Measurements from ENCODE around the gene CAMLG.
"Not testable (repeated sequence)": the region's sequence is repeated elsewhere in the genome, so short reads cannot be mapped to it uniquely, and the experiment has no call there.

Gene CAMLG

DNA sequence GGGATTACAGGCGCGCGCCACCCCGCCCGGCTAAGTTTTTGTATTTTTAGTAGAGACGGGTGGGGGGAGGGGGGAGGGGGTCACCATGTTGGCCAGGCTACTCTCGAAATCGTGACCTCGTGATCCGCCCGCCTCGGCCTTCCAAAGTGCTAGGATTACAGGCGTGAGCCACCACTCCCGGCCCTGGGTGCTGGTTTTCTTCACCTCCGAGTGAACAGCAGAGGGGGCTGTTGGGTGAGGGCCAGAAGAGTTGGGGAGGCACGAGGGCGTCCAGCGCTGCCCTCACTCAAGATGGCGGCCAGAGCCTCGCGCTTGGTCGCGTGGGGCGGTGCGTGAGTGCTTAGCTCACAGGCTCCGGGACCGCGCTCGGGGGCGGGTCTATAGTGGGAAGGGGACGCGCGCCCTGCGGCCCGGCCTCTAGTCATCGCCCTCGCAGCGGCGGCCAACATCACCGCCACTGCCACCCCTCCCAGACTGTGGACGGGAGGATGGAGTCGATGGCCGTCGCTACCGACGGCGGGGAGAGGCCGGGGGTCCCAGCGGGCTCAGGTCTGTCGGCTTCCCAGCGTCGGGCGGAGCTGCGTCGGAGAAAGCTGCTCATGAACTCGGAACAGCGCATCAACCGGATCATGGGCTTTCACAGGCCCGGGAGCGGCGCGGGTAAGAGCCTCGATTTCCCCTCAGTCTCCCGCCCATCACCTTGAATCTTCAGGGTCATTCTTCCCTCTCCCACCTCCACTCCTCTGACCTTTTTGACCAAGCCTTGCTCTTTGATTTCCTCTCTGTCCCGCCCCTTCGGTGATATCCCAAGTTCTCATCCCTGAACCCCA is at the start of gene CAMLG:
TSS of gene CAMLG (plus strand) at position 416 of the 830 bp plus-strand sequence. CDS start at position 489, 73 bp downstream.
- Mint-ChIP-seq H3K27me3 (no peaks in the 10 kb centered on the region), H3K4me3 (peak within 1 kb of the TSS; percentile 100), H3K27ac (ENCODE audit: low read depth) (peak within 1 kb of the TSS; percentile 97), H3K4me1 (peaks cover 24% of the 10 kb centered on the region), H3K36me3 (ENCODE audit: insufficient read depth) (peaks cover 9% of the 10 kb centered on the region), H3K9me3 (no peaks in the 10 kb centered on the region)
- DNase-seq (ENCODE audit: low spot score in 2 of 2), result peak; percentile 94 to 95
- ATAC-seq (replicated peaks; ENCODE audit: extremely low read depth, poor library complexity, severe bottlenecking), result peak; percentile 99

DNA sequence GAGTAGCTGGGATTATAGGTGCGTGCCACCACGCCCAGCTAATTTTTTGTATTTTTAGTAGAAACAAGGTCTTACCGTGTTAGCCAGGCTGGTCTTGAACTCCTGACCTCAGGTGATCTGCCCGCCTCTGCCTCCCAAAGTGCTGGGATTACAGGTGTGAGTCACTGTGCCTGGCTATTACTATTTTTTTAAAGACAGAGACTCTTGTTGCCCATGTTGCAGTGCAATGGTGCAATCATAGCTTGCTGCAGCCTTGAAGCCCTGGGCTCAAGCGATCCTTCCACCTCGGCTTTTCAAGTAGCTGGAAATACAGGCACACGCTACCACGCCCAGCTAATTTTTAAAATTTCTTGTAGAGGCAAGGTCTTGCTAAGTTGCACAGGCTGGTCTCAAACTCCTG is 48.2 kb upstream of the CAMLG start:
- not testable (repeated sequence) for H3K9me3 Mint-ChIP-seq; H3K4me1 Mint-ChIP-seq; H3K27me3 Mint-ChIP-seq; H3K27ac Mint-ChIP-seq (ENCODE audit: low read depth); ATAC-seq (replicated peaks; ENCODE audit: extremely low read depth, poor library complexity, severe bottlenecking); DNase-seq (ENCODE audit: low spot score in 2 of 2); H3K4me3 Mint-ChIP-seq
- peaks cover 51% of the 10 kb centered on the region for H3K36me3 Mint-ChIP-seq (ENCODE audit: insufficient read depth)

DNA sequence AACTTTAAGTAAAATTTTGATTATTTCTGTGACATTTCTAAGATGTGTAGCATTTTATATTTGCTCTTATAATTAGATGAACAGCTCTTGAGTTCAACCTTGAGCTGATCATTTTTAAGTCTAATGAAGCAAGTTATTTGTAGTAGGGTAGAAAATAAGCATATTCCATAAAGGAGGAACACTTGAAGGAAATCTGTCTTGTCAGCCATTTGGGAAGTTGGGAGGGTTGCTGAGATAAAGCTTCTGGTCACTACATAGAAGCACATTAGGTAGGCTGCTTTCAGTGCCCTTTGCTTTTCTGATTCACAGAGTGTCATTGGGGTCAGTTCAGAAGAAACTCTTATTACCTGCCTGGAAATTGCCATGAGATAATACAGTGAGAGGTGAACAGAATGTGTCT is 45.6 kb upstream of the CAMLG start:
- Mint-ChIP-seq H3K9me3 (no peaks in the 10 kb centered on the region), H3K4me1 (no peaks in the 10 kb centered on the region), H3K36me3 (ENCODE audit: insufficient read depth) (peaks cover 42% of the 10 kb centered on the region), H3K27me3 (no peaks in the 10 kb centered on the region), H3K27ac (ENCODE audit: low read depth) (no peak overlapping the region), H3K4me3 (no peak overlapping the region)
- no peak for ATAC-seq (replicated peaks; ENCODE audit: extremely low read depth, poor library complexity, severe bottlenecking)
- DNase-seq (ENCODE audit: low spot score in 2 of 2), result no peak

DNA sequence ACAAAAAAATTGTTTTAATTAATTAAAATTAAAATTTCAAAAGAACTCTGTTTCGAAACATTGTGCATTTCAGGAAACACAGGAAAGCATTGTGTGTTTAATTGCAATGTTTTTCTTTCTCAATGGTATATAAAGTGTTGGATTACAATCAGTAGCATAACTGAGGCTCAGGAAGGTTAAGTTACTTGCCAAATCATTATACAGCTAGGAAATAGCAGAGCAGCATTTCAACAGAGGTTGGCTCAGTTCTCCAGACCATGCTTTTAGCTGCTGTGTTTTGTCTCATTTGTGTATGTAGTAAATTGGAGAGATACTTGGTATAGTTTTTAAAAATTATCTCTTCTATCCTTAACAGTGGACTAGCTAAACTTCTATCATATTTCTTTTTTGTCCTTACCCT is 30.0 kb upstream of the CAMLG start:
- no peak for DNase-seq (ENCODE audit: low spot score in 2 of 2)
- Mint-ChIP-seq H3K4me3 (no peak overlapping the region), H3K27ac (ENCODE audit: low read depth) (no peak overlapping the region), H3K36me3 (ENCODE audit: insufficient read depth) (peaks cover 57% of the 10 kb centered on the region), H3K9me3 (no peaks in the 10 kb centered on the region), H3K4me1 (no peaks in the 10 kb centered on the region), H3K27me3 (no peaks in the 10 kb centered on the region)
- ATAC-seq (replicated peaks; ENCODE audit: extremely low read depth, poor library complexity, severe bottlenecking), result no peak

DNA sequence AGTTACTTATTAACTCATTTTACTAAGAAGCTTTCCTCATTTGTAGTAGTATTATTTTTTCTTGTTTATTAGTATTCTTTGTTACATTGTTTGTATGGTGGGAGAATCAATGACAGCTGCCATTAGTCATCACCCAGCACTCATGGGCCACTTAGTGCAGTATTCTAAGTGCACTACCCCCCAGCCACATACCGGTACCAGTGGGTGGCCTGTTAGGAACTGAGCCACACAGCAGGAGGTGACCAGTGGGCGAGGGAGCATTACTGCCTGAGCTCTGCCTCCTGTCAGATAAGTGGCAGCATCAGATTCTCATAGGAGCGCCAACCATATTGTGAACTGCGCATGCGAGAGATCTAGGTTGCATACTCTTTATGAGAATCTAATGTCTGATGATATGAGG is 24.2 kb upstream of the CAMLG start:
- Mint-ChIP-seq H3K27me3 (no peaks in the 10 kb centered on the region), H3K9me3 (no peaks in the 10 kb centered on the region), H3K27ac (ENCODE audit: low read depth) (no peak overlapping the region), H3K4me3 (no peak overlapping the region), H3K4me1 (no peaks in the 10 kb centered on the region), H3K36me3 (ENCODE audit: insufficient read depth) (peaks cover 47% of the 10 kb centered on the region)
- no peak for DNase-seq (ENCODE audit: low spot score in 2 of 2)
- no peak for ATAC-seq (replicated peaks; ENCODE audit: extremely low read depth, poor library complexity, severe bottlenecking)

DNA sequence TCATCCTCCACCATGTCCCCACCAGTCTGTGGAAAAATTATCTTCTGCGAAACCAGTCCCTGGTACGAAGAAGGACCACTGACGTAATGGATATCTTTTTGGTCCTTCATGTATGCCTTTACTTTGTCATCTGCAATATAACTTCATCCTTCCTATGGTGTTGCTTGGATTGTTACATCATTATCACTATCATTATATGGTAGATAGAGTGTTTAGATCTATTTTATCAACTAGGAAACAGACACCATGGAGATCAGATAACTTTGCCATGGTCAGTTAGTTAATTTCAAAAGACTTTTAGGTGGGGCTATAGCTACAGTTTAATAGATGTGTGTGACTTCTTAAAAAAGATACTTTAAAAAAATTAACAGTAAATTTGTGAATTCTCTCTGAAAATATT is 23.8 kb upstream of the CAMLG start:
- no peak for ATAC-seq (replicated peaks; ENCODE audit: extremely low read depth, poor library complexity, severe bottlenecking)
- no peak overlapping the region for H3K4me3 Mint-ChIP-seq
- H3K27ac Mint-ChIP-seq (ENCODE audit: low read depth), result no peak overlapping the region

DNA sequence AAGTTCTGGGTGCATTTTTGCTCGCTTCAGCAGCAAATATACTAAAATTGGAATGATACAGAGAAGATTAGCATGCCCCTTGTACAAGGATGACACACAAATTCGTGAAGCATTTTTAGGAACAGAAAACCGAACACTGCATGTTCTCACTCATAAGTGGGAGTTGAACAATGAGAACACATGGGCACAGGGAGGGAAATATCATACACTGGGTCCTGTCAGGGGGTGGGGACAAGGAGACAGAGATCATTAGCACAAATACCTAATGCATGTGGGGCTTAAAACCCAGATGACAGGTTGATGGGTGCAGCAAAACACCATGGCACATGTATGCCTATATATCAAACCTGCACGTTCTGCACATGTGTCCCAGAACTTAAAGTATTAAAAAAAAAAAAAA is 22.9 kb upstream of the CAMLG start:
- DNase-seq (ENCODE audit: low spot score in 2 of 2); H3K27ac Mint-ChIP-seq (ENCODE audit: low read depth); ATAC-seq (replicated peaks; ENCODE audit: extremely low read depth, poor library complexity, severe bottlenecking); H3K4me3 Mint-ChIP-seq; H3K27me3 Mint-ChIP-seq; H3K4me1 Mint-ChIP-seq; H3K9me3 Mint-ChIP-seq: not testable (repeated sequence)
- peaks cover 40% of the 10 kb centered on the region for H3K36me3 Mint-ChIP-seq (ENCODE audit: insufficient read depth)

More for the DNA sequence above, 23.8 kb upstream of the CAMLG start:
- no peaks in the 10 kb centered on the region for H3K9me3 Mint-ChIP-seq
- no peaks in the 10 kb centered on the region for H3K4me1 Mint-ChIP-seq
- H3K27me3 Mint-ChIP-seq, result no peaks in the 10 kb centered on the region
- H3K36me3 Mint-ChIP-seq (ENCODE audit: insufficient read depth), result peaks cover 45% of the 10 kb centered on the region
- DNase-seq (ENCODE audit: low spot score in 2 of 2), result no peak

DNA sequence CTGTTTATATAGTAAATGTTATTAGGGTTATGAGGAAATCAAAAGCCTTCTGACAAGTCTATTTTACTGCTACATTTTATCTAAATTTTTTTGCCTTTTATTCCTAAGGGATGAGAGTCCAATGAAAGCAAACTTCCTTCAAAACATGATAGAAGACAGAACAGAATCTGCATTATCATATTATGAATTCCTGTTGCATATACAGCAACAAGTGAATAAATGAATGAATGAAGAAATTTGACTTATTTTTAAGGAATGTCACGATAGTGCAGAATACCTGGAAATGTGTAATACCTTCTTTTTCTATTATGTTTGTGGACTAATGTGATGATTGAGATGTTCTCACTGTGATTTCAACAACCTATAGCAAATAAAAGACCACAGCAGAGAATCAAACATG is 13.5 kb upstream of the CAMLG start:
- Mint-ChIP-seq H3K36me3 (ENCODE audit: insufficient read depth) (peaks cover 21% of the 10 kb centered on the region), H3K27me3 (no peaks in the 10 kb centered on the region), H3K4me1 (no peaks in the 10 kb centered on the region), H3K9me3 (no peaks in the 10 kb centered on the region), H3K27ac (ENCODE audit: low read depth) (no peak overlapping the region), H3K4me3 (no peak overlapping the region)
- ATAC-seq (replicated peaks; ENCODE audit: extremely low read depth, poor library complexity, severe bottlenecking) (no peak), DNase-seq (ENCODE audit: low spot score in 2 of 2) (no peak)

DNA sequence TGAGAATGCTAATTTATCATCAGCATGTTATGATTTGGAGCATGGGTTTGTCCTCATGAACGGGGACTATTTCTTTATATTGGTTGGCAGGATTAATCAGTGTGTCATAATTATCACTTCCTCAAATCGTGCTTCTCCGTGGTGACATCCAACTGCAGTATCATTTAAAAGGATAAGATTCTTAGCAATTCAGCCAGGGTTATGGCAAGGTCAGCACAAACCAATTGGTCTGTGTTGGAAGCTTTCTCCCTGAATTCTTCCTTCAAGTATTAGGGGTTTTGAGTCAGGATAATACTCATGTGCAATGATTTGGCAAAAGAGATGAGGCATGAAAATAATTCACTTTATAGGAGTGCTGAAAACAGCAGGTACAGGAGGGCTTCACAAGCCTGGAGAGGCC is 5.5 kb upstream of the CAMLG start:
- Mint-ChIP-seq H3K27ac (ENCODE audit: low read depth) (no peak overlapping the region), H3K27me3 (no peaks in the 10 kb centered on the region), H3K9me3 (no peaks in the 10 kb centered on the region), H3K36me3 (ENCODE audit: insufficient read depth) (no peaks in the 10 kb centered on the region), H3K4me3 (no peak overlapping the region), H3K4me1 (no peaks in the 10 kb centered on the region)
- DNase-seq (ENCODE audit: low spot score in 2 of 2) (no peak), ATAC-seq (replicated peaks; ENCODE audit: extremely low read depth, poor library complexity, severe bottlenecking) (no peak)

DNA sequence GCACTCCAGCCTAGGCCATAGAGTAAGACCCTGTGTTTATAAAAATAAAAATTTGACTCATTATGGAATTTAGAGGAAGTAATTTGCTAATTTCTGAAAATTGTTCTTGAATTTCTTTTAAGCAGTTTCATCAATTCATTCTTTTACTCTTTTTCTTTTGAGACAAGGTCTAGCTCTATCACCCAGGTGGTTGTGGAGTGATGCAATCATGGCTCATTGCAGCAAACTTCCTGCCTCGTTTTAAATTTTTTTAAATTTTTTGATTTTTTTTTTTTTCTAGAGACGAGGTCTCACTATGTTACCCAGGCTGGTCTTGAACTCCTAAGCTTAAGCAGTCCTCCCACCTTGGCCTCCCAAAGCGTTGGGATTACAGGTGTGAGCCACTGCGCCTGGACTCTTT is 3.1 kb upstream of the CAMLG start:
- peaks cover 15% of the 10 kb centered on the region for H3K4me1 Mint-ChIP-seq
- peaks cover 9% of the 10 kb centered on the region for H3K36me3 Mint-ChIP-seq (ENCODE audit: insufficient read depth)
- DNase-seq (ENCODE audit: low spot score in 2 of 2) (no peak), ATAC-seq (replicated peaks; ENCODE audit: extremely low read depth, poor library complexity, severe bottlenecking) (no peak)
- no peak overlapping the region for H3K4me3 Mint-ChIP-seq
- H3K27me3 Mint-ChIP-seq, result no peaks in the 10 kb centered on the region
- H3K9me3 Mint-ChIP-seq, result no peaks in the 10 kb centered on the region
- no peak overlapping the region for H3K27ac Mint-ChIP-seq (ENCODE audit: low read depth)

DNA sequence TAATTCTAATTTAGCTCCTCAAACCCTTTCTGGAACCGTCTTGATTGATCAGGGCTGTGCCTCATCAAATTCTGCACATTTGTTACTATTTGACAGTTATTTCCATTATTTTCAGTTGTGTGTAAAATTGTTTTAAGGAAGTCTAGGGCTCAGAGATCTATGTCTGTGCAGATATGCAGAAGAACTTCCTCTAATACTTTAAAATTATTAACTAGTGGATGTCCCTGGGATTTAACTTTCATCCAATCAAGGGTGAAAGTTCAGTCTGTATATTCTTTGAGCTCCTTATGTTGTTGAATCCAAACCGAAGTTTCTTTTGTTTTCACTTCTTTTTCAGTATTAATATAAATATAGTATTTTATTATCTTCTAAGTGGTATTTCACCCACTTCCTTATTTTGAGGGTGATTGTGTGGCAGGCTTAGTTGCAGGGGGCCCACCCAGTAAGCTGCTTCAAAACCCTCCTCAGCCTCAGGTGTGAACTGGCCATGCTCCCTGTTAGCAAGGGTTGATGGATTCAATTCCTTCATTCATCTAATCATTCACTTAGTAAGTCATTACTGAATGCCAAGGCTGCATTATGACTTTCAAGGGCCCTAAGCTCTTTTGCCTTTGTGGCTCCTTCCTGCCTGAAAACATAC is 2.1 kb upstream of the CAMLG start:
- H3K36me3 Mint-ChIP-seq (ENCODE audit: insufficient read depth), result peaks cover 9% of the 10 kb centered on the region
- no peak overlapping the region for H3K4me3 Mint-ChIP-seq
- H3K9me3 Mint-ChIP-seq, result no peaks in the 10 kb centered on the region
- DNase-seq (ENCODE audit: low spot score in 2 of 2) (no peak), ATAC-seq (replicated peaks; ENCODE audit: extremely low read depth, poor library complexity, severe bottlenecking) (no peak)
- peaks cover 19% of the 10 kb centered on the region for H3K4me1 Mint-ChIP-seq
- no peaks in the 10 kb centered on the region for H3K27me3 Mint-ChIP-seq
- no peak overlapping the region for H3K27ac Mint-ChIP-seq (ENCODE audit: low read depth)

DNA sequence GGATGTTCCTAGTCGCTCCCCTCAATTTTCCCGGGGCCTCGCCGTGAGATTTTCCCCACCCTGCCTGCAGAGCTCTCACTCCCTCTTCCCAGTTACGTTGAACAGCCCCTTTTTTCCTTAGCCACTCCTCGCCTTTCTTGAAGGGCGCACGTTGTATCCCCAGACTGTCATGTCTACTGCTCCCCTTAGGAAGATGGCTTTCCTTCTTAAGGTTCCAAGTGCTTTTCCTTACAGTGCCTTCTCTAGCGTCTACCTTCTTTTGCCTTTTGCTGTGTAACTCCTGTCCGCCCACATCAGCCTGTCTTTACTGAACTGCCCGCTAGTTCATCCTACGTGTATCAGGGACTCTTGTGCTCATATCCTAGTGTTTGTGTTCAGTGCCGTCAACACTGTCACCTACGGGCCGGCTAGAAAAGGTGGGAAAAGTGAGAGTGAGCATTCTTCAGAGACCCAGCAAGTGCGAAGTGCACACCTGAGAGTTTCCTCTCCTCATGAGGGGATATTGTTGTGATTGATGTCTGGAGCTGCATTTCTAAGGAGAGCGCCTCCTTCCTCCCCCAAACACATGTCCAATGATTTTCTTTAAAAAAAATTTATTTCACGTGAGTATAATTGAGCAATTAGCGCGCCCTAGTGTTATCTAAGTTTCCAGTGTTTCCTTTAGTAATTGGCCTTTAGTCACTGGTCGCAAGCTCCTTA is 764 bp downstream of the CAMLG start:
- Mint-ChIP-seq H3K36me3 (ENCODE audit: insufficient read depth) (peaks cover 12% of the 10 kb centered on the region), H3K4me3 (peak overlapping the region; percentile 100), H3K27ac (ENCODE audit: low read depth) (peak overlapping the region; percentile 97), H3K4me1 (peaks cover 24% of the 10 kb centered on the region), H3K27me3 (no peaks in the 10 kb centered on the region), H3K9me3 (no peaks in the 10 kb centered on the region)
- DNase-seq (ENCODE audit: low spot score in 2 of 2) (peak in 1 of 2 donors; percentile 21), ATAC-seq (replicated peaks; ENCODE audit: extremely low read depth, poor library complexity, severe bottlenecking) (peak; percentile 22)

DNA sequence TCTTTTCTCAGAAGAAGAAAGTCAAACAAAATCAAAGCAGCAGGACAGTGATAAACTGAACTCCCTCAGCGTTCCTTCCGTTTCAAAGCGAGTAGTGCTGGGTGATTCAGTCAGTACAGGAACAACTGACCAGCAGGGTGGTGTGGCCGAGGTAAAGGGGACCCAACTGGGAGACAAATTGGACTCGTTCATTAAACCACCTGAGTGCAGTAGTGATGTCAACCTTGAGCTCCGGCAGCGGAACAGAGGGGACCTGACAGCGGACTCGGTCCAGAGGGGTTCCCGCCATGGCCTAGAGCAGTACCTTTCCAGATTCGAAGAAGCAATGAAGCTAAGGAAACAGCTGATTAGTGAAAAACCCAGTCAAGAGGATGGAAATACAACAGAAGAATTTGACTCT is 2.7 kb downstream of the CAMLG start:
- Mint-ChIP-seq H3K27me3 (no peaks in the 10 kb centered on the region), H3K4me3 (no peak overlapping the region), H3K27ac (ENCODE audit: low read depth) (no peak overlapping the region), H3K9me3 (no peaks in the 10 kb centered on the region), H3K4me1 (peaks cover 24% of the 10 kb centered on the region), H3K36me3 (ENCODE audit: insufficient read depth) (peaks cover 16% of the 10 kb centered on the region)
- no peak for ATAC-seq (replicated peaks; ENCODE audit: extremely low read depth, poor library complexity, severe bottlenecking)
- no peak for DNase-seq (ENCODE audit: low spot score in 2 of 2)
